Right lung (tissue), 10 donors: Measurements from ENCODE around the gene TMEM9B. TPM values are rescaled to one million over a fixed set of nuclear protein-coding genes. Genes with fewer than 3 reads are reported as not detected.
"Not testable (repeated sequence)": the region's sequence is repeated elsewhere in the genome, so short reads cannot be mapped to it uniquely, and the experiment has no call there.

Experiments
- DNase-seq, 2 donors: peaks; one replicate each; pipeline ENCODE4 v3.0.0-alpha.2; 2013
- long read RNA-seq, 8 donors: transcript quantifications; one replicate each; lab custom pipeline, GENCODE V29; 2026
- polyA plus RNA-seq, 5 donors: library from polyadenylated mRNA; unstranded; fragments of 120-200 nt; gene quantifications; one replicate each; pipeline versions ENCODE4 v1.2.1 to v1.2.3, GENCODE V29; 2013; ENCODE audit warnings: inconsistent platforms in 1 of 5, low replicate concordance in 1 of 5; ENCODE audit not compliant: insufficient read length in 5 of 5, insufficient read depth in 1 of 5

The TMEM9B gene
- polyA plus RNA-seq, result 10 to 100 TPM; 47.2 to 57.9 (median 50.4) TPM
- long read RNA-seq, donor 1, transcript TMEM9B-205 (5 exons, 2,083 nt), result major isoform, 24 of 26 reads
- long read RNA-seq, donor 1, partial matches to known transcripts, result 0 of 26 reads
- long read RNA-seq, donor 1, other reads (novel, unspliced or antisense), result 0 of 26 reads
- long read RNA-seq, donor 2, transcript TMEM9B-205 (5 exons, 2,083 nt), result major isoform, 8 of 9 reads
- long read RNA-seq, donor 2, partial matches to known transcripts, result 0 of 9 reads
- long read RNA-seq, donor 2, other reads (novel, unspliced or antisense), result 0 of 9 reads
- long read RNA-seq, donor 3, transcript TMEM9B-205 (5 exons, 2,083 nt), result major isoform, 16 of 19 reads
- long read RNA-seq, donor 3, partial matches to known transcripts, result 0 of 19 reads
- long read RNA-seq, donor 3, other reads (novel, unspliced or antisense), result 0 of 19 reads
- long read RNA-seq, donor 4, transcript TMEM9B-205 (5 exons, 2,083 nt), result major isoform, 11 of 11 reads
- long read RNA-seq, donor 4, partial matches to known transcripts, result 0 of 11 reads
- long read RNA-seq, donor 4, other reads (novel, unspliced or antisense), result 0 of 11 reads
- long read RNA-seq, donor 5, transcript TMEM9B-205 (5 exons, 2,083 nt), result major isoform, 25 of 27 reads
- long read RNA-seq, donor 5, partial matches to known transcripts, result 0 of 27 reads
- long read RNA-seq, donor 5, other reads (novel, unspliced or antisense), result 0 of 27 reads
- long read RNA-seq, donor 6, transcript TMEM9B-205 (5 exons, 2,083 nt), result major isoform, 29 of 32 reads
- long read RNA-seq, donor 6, partial matches to known transcripts, result 0 of 32 reads
- long read RNA-seq, donor 6, other reads (novel, unspliced or antisense), result 0 of 32 reads
- long read RNA-seq, donor 7, transcript TMEM9B-205 (5 exons, 2,083 nt), result major isoform, 21 of 24 reads
- long read RNA-seq, donor 7, partial matches to known transcripts, result 0 of 24 reads
- long read RNA-seq, donor 7, other reads (novel, unspliced or antisense), result 0 of 24 reads
- long read RNA-seq, donor 8, transcript TMEM9B-205 (5 exons, 2,083 nt), result major isoform, 6 of 8 reads
- long read RNA-seq, donor 8, partial matches to known transcripts, result 0 of 8 reads
- long read RNA-seq, donor 8, other reads (novel, unspliced or antisense), result 0 of 8 reads

GRCh38 chr11:8964324-8965320 lies at the start of gene TMEM9B:
Gene TMEM9B, minus strand, starts transcription at chr11:8964442. Its CDS starts 129 bp downstream, at chr11:8964313.
- DNase-seq, result peak; percentile 89 to 92

GRCh38 chr11:9013373-9013772 lies 49.1 kb upstream of the TMEM9B start:
- no peak for DNase-seq

- DNase-seq, result not testable (repeated sequence)
Measured at GRCh38 chr11:9009538-9009937, 45.3 kb upstream of the TMEM9B start.

GRCh38 chr11:9008661-9009060 lies 44.4 kb upstream of the TMEM9B start:
- DNase-seq, result no peak

- DNase-seq, result no peak
Measured at GRCh38 chr11:9008011-9008550, 43.8 kb upstream of the TMEM9B start.

- DNase-seq, result no peak
Measured at GRCh38 chr11:9005087-9005486, 40.8 kb upstream of the TMEM9B start.

GRCh38 chr11:9004183-9004926 lies 40.1 kb upstream of the TMEM9B start:
- no peak for DNase-seq

- DNase-seq, result peak; percentile 48 to 61
Measured at GRCh38 chr11:9003573-9004182, 39.4 kb upstream of the TMEM9B start, which contains the start of gene NRIP3. Gene NRIP3, minus strand, starts transcription at chr11:9004001. Its CDS starts 66 bp downstream, at chr11:9003935.

GRCh38 chr11:9002920-9003572 lies 38.8 kb upstream of the TMEM9B start:
- DNase-seq, result no peak

- no peak for DNase-seq
Measured at GRCh38 chr11:9001736-9002135, 37.5 kb upstream of the TMEM9B start.

GRCh38 chr11:8998017-8998416 lies 33.8 kb upstream of the TMEM9B start:
- no peak for DNase-seq

- no peak for DNase-seq
Measured at GRCh38 chr11:8997451-8997850, 33.2 kb upstream of the TMEM9B start.

GRCh38 chr11:8989453-8989852 lies 25.2 kb upstream of the TMEM9B start:
- DNase-seq, result no peak

GRCh38 chr11:8988329-8989234 lies 24.3 kb upstream of the TMEM9B start:
- no peak for DNase-seq

- DNase-seq, result no peak
Measured at GRCh38 chr11:8987446-8987845, 23.2 kb upstream of the TMEM9B start.

- not testable (repeated sequence) for DNase-seq
Measured at GRCh38 chr11:8986772-8987171, 22.5 kb upstream of the TMEM9B start.

GRCh38 chr11:8985462-8985861 lies 21.2 kb upstream of the TMEM9B start:
- DNase-seq, result no peak
